NCI-H82 treated with DMSO at 0.1 percent for 48 hours (cell line): ENCODE data around the gene COL5A1.

Source experiments
- DNase-seq: peaks from one replicate; lab custom pipeline; 2025; ENCODE audit not compliant: unreplicated experiment; lab: John Stamatoyannopoulos, UW

Gene COL5A1

GRCh38 chr9:134724202-134724911 is 82.8 kb downstream of the COL5A1 start:
- DNase-seq: no peak

- DNase-seq: no peak
These were observed 83.5 kb downstream of the COL5A1 start for GRCh38 chr9:134724912-134725604.

- DNase-seq: no peak
These were observed 84.0 kb downstream of the COL5A1 start for GRCh38 chr9:134725605-134725940.

- DNase-seq: no peak
These were observed 84.6 kb downstream of the COL5A1 start for GRCh38 chr9:134726026-134726721.

- no peak for DNase-seq
These were observed 85.1 kb downstream of the COL5A1 start for GRCh38 chr9:134726722-134727034.

GRCh38 chr9:134728021-134728795 is 86.6 kb downstream of the COL5A1 start:
- no peak for DNase-seq

GRCh38 chr9:134728801-134729495 is 87.3 kb downstream of the COL5A1 start:
- no peak for DNase-seq

GRCh38 chr9:134730011-134730760 is 88.6 kb downstream of the COL5A1 start:
- DNase-seq: no peak

GRCh38 chr9:134730761-134731496 is 89.3 kb downstream of the COL5A1 start:
- DNase-seq: no peak

GRCh38 chr9:134731497-134732391 is 90.1 kb downstream of the COL5A1 start:
- no peak for DNase-seq

- no peak for DNase-seq
These were observed 90.9 kb downstream of the COL5A1 start for GRCh38 chr9:134732392-134733110.

- no peak for DNase-seq
These were observed 92.1 kb downstream of the COL5A1 start for GRCh38 chr9:134733480-134734232.

GRCh38 chr9:134734270-134734669 is 92.7 kb downstream of the COL5A1 start:
- peak; percentile 50 for DNase-seq

GRCh38 chr9:134735441-134736175 is 94.0 kb downstream of the COL5A1 start:
- DNase-seq: peak; percentile 60

GRCh38 chr9:134736791-134737497 is 95.3 kb downstream of the COL5A1 start:
- no peak for DNase-seq
